Calu3 (cell line): ENCODE data around the gene FTO. TPM values are rescaled to one million over a fixed set of nuclear protein-coding genes. Genes with fewer than 3 reads are reported as not detected.

ENCODE experiments used
- BruUV-seq: library from RNA; stranded (reverse); fragments of 400-500 nt; replicated peaks from 2 replicates; lab custom pipeline; 2021; lab: Mats Ljungman, UMichigan
- CTCF ChIA-PET: fragments of 300-600 bp; sonication (Branson Sonifier 250); formaldehyde crosslinking; loops from one replicate; lab custom pipeline; 2022; ENCODE audit warnings: antibody characterized with exemption; lab: Charles Lee
- DNase-seq: peaks from one replicate; pipeline ENCODE4 v3.0.0; 2022
- H3K27ac Mint-ChIP-seq: one replicate; pipeline ENCODE4 v1.8.0; 2022; ENCODE audit warnings: mixed read lengths; ENCODE audit not compliant: unreplicated experiment
- H3K27me3 Mint-ChIP-seq: one replicate; pipeline ENCODE4 v1.8.0; 2022; ENCODE audit warnings: mixed read lengths; ENCODE audit not compliant: unreplicated experiment
- H3K36me3 Mint-ChIP-seq: one replicate; pipeline ENCODE4 v1.8.0; 2022; ENCODE audit warnings: mild to moderate bottlenecking, moderate library complexity, mixed read lengths; ENCODE audit not compliant: insufficient read depth, unreplicated experiment
- H3K4me1 Mint-ChIP-seq: one replicate; pipeline ENCODE4 v1.8.0; 2022; ENCODE audit warnings: mild to moderate bottlenecking, low read depth, mixed read lengths; ENCODE audit not compliant: unreplicated experiment
- H3K4me3 Mint-ChIP-seq: one replicate; pipeline ENCODE4 v1.8.0; 2022; ENCODE audit warnings: mild to moderate bottlenecking, low read depth, moderate library complexity, mixed read lengths; ENCODE audit not compliant: unreplicated experiment
- H3K9me3 Mint-ChIP-seq: one replicate; pipeline ENCODE4 v1.8.0; 2022; ENCODE audit warnings: low read depth, mixed read lengths; ENCODE audit not compliant: unreplicated experiment
- intact Hi-C: fragments of 100-400 bp; cut with micrococcal nuclease; formaldehyde crosslinking; loops from one replicate; pipeline ENCODE4 v1.10.0; 2022; ENCODE audit not compliant: unreplicated experiment
- total RNA-seq: library from RNA; stranded (reverse); gene quantifications from 2 replicates; pipeline ENCODE4 v1.2.3, GENCODE V29; 2022
- TF ChIP-seq, protein P1 (sequence below): fragments of 200-600 bp; IDR thresholded peaks from one replicate; pipeline ENCODE4 v1.8.0; 2022; ENCODE audit warnings: antibody characterized with exemption; ENCODE audit not compliant: unreplicated experiment

FTO gene
- total RNA-seq, 1 experiment from 2014 or later = 68.9 TPM

DNA sequence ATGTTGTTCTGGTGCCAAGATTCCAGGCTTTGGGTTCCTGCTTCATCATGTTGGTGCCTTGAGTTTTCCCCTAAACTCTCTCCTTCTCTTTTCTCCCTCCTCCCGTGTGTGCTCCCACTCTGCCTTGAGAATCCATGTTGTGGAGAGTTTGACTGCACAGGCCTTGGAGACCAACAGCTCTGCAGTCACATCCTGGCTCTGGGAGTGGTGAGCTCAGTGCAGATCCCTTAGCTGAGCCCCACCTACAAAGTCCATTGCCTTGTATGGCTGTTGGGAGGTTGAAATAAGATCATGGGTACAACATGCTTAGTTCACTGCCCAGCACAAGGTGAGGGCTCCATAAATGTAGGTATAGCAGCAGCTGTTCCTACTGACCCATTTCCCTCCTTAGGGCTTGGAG, 496.8 kb downstream of the FTO start:
- no peak for DNase-seq
- Mint-ChIP-seq H3K4me1 (no peaks in the 10 kb centered on the region), H3K27ac (no peak overlapping the region), H3K36me3 (no peaks in the 10 kb centered on the region), H3K27me3 (peaks cover 75% of the 10 kb centered on the region), H3K4me3 (no peak overlapping the region), H3K9me3 (no peaks in the 10 kb centered on the region)
- TF ChIP-seq, protein P1, sequence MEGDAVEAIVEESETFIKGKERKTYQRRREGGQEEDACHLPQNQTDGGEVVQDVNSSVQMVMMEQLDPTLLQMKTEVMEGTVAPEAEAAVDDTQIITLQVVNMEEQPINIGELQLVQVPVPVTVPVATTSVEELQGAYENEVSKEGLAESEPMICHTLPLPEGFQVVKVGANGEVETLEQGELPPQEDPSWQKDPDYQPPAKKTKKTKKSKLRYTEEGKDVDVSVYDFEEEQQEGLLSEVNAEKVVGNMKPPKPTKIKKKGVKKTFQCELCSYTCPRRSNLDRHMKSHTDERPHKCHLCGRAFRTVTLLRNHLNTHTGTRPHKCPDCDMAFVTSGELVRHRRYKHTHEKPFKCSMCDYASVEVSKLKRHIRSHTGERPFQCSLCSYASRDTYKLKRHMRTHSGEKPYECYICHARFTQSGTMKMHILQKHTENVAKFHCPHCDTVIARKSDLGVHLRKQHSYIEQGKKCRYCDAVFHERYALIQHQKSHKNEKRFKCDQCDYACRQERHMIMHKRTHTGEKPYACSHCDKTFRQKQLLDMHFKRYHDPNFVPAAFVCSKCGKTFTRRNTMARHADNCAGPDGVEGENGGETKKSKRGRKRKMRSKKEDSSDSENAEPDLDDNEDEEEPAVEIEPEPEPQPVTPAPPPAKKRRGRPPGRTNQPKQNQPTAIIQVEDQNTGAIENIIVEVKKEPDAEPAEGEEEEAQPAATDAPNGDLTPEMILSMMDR = no peak
- CTCF ChIA-PET = no interaction called here
- intact Hi-C loops = no loop called here
- BruUV-seq = no TSS peak

DNA sequence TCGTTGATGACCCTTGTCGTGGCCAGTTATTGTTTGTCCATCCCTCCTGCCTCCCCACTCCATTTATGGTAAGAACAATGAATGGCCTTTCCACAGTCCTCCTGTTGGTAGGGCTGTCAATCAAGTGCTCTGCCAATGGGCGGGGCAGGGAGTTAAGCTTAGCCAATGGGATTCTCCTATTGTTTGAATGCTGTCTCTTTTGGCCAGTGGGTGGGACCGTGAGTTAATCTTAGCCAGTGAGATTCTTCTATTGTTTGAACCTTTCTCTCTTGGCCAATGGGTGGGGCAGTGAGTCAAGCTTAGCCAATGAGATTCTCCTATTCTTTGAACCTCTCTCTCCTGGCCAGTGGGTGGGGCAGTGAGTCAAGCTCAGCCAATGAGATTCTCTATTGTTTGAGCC, 497.2 kb downstream of the FTO start:
- intact Hi-C loops = no loop called here
- H3K27ac Mint-ChIP-seq = no peak overlapping the region
- DNase-seq = no peak
- TF ChIP-seq, protein P1 = no peak
- CTCF ChIA-PET = no interaction called here
- peaks cover 75% of the 10 kb centered on the region for H3K27me3 Mint-ChIP-seq
- H3K9me3 Mint-ChIP-seq = no peaks in the 10 kb centered on the region
- no peaks in the 10 kb centered on the region for H3K4me1 Mint-ChIP-seq
- H3K4me3 Mint-ChIP-seq = no peak overlapping the region
- no peaks in the 10 kb centered on the region for H3K36me3 Mint-ChIP-seq
- no TSS peak for BruUV-seq

Other genes with a start within 250 kb of the FTO start
- gene AKTIP, start 200.9 kb upstream of the FTO start, total RNA-seq = 46.4 and 59.4 TPM in 2 replicates
- gene RPGRIP1L, start 297 bp upstream of the FTO start, total RNA-seq = 16.6 and 18.9 TPM in 2 replicates